Dedifferentiated amniotic fluid mesenchymal stem cell (primary cell): ENCODE results near the gene NPNT.
A peak's percentile ranks its signal among the peaks of the same experiment; 100 is the strongest.
"Not testable (repeated sequence)": the region's sequence is repeated elsewhere in the genome, so short reads cannot be mapped to it uniquely, and the experiment has no call there.

Experiments
- DNase-seq: peaks from one replicate; pipeline ENCODE4 v3.0.0-alpha.2; 2016; ENCODE audit errors: extremely low spot score

Gene NPNT, protein sequence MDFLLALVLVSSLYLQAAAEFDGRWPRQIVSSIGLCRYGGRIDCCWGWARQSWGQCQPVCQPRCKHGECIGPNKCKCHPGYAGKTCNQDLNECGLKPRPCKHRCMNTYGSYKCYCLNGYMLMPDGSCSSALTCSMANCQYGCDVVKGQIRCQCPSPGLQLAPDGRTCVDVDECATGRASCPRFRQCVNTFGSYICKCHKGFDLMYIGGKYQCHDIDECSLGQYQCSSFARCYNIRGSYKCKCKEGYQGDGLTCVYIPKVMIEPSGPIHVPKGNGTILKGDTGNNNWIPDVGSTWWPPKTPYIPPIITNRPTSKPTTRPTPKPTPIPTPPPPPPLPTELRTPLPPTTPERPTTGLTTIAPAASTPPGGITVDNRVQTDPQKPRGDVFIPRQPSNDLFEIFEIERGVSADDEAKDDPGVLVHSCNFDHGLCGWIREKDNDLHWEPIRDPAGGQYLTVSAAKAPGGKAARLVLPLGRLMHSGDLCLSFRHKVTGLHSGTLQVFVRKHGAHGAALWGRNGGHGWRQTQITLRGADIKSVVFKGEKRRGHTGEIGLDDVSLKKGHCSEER

GRCh38 chr4:105894660-105895582, at the start of gene NPNT:
Gene NPNT, plus strand, starts transcription at chr4:105895471. Its CDS starts 182 bp downstream, at chr4:105895653.
- DNase-seq = no peak

DNA sequence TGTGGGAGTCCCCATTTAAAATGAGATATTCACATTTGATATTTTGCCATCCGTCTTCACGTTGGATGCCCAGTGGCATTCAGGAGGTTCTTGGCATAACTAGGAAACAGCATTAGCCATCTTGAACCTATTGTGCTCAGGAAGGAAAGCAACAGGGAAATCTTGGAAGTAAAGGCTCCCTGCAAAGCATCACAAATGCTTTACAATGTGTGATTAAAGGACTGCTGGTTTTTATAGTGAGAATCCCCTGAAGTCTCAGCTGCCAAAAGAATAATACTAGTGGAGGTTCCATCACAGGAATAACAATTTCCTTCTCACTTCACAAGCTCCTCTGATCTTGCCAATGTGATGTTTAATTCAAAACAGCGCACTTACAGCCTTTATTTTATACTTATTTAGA, 49.7 kb upstream of the NPNT start:
- DNase-seq = no peak

- DNase-seq = not testable (repeated sequence)
These were observed 46.9 kb upstream of the NPNT start for GRCh38 chr4:105848359-105848758.

GRCh38 chr4:105851196-105851595, 44.1 kb upstream of the NPNT start:
- DNase-seq = no peak

DNA sequence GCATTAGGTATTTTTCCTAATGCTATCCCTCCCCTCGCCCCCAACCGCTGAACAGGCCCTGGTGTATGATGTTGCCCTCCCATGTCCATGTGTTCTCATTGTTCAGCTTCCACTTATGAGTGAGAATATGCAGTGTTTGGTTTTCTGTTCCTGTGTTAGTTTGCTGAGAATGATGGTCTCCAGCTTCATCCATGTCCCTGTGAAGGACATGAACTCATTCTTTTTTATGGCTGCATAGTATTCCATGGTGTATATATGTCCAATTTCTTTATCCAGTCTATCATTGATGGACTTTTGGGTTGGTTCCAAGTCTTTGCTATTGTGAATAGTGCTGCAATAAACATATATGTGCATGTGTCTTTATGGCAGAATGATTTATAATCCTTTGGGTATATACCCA, 43.0 kb upstream of the NPNT start:
- not testable (repeated sequence) for DNase-seq

GRCh38 chr4:105858466-105859040, 36.7 kb upstream of the NPNT start:
- no peak for DNase-seq

DNA sequence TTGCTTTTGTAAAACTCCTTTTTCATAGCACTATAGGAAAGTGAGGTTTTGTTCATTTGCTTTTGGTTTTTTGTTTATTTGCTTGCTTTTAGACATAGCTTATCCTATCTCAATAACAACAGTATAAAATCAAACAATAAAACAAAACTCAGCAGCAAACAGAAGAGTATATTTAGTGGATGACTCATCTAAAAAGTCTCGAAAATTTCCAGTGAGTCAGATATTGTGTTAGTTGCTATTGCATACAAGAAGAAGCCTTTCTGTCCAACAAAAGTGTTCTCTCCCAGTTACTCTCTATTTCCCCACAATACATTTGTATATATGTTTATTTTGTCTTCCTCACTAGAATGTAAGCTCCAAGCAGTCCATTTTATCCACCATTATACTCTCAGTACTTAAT, 36.0 kb upstream of the NPNT start:
- DNase-seq = peak; percentile 79

GRCh38 chr4:105870963-105871362, 24.3 kb upstream of the NPNT start:
- DNase-seq = no peak

DNA sequence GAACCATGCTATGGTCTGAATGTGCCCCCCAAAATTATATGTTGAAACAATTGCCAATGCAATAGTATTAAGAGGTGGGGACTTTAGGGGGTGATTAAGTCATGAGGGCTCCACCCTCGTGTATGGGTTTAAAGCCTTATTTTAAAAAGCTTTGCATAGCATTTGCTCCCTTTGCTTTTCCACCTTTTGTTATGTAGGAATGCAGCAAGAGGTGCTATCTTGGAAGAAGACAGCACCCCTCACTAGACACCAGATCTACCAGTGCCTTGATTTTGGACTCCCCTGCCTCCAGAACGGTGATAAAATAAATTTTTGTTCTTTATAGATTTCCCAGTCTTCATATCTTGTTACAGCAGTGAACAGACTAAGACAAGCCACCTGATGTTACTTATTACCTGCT, 23.3 kb upstream of the NPNT start:
- DNase-seq = no peak

GRCh38 chr4:105875233-105875632, 20.0 kb upstream of the NPNT start:
- DNase-seq = no peak

- DNase-seq = no peak
These were observed 16.6 kb upstream of the NPNT start for GRCh38 chr4:105878668-105879067.

DNA sequence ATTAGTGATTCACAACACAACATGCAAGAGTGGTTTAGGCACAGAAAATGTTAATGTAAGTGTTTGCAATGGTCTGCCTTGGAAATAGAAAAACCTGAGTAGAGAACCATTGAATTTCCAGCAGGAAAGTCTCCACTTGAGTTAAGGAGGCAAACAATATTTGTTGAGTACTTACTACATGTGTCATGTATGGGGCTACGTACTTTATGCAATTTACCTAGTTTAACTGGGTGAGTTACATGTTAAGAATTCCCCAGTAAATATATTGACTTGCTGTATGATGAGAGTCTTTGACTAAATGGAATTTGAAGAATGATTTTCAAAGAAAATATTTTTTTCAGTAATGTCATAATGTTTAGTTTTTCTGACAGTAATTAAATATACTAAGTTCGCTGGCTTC, 7.8 kb upstream of the NPNT start:
- DNase-seq = no peak

DNA sequence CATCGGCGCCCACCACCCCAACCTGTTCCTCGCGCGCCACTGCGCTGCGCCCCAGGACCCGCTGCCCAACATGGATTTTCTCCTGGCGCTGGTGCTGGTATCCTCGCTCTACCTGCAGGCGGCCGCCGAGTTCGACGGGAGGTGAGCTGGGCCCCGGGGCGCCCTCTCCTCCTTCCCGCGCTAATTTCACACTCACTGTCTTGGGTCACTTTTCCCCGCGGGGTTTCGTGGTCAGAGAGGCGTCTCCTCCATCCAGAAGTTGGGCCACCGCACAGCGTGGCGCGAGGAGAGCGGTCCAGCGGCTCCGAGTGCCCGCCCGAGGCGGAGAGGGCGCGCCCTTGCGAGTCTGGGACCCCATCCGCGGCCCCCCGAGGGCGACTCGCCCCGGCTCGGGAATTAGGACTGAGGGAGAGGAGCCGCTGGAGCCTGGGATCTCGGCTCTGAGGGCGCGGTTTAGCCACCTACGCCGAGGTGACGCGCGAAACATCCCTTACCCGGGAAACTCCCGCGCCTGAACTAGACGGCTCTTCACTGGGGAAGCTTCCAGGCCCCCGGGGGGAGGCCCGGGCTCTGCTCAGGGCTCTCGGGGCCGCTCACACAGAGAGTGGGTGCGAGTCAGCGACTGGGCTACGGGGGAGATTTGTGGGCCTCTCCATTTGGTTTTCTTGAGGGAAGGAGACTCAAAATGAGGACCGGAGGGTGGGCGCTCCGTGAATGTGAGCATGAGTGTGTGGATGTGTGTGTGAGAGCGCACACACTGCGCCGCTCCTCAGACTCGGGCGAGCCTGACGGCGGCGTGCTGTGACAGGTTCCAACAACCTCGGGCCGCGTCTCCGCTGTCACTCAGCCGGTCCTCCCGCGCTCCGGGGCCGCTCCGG, 551 bp downstream of the NPNT start:
- no peak for DNase-seq

GRCh38 chr4:105896461-105896942, 1.2 kb downstream of the NPNT start:
- DNase-seq = no peak

GRCh38 chr4:105896984-105897775, 1.9 kb downstream of the NPNT start:
- DNase-seq = no peak

GRCh38 chr4:105900541-105900940, 5.3 kb downstream of the NPNT start:
- no peak for DNase-seq

GRCh38 chr4:105902550-105903262, 7.4 kb downstream of the NPNT start:
- no peak for DNase-seq

DNA sequence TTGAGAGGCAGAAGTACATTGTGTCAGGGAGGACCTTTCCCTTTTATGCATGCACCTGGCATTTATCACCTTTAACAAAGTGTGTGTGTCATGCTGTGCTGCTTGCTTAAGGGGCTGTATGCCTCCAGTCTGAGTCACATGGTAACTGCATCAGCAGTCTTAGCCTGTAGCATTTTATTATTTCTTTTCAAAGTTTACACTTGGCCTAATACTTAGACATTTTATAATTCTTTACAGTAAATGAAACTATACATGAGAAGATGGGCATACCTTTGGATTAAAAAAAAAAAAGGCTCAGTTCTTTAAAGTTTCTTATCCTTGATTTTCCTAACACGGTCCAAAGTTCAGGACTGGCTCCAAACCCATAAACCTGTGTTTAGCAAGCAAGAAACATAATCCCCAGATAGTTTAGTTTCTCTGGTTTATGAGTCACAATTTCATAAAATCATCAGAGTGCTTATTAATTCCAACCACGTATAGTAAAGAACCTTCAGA, 14.6 kb downstream of the NPNT start:
- no peak for DNase-seq

DNA sequence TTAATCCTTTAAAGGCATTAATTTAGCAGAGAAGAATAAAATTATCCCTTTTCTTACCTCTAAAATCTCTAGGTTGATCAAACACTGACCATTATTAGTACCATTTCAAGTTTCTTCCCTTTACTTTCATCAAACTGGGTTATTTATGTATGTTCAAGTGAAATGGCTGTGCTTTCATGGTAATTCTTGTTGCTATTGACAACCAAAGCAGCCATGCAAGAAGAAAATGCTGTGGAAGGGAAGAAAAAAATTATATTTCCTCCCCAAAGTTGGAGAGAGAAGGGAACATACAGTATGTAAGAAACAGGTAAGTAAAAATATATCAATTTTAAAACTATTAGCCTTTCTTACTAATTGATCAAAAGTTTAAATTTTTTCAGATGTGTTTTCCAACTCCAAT, 16.2 kb downstream of the NPNT start:
- DNase-seq = no peak
